Chondrocyte (in vitro differentiated cells): ENCODE measurements around the gene MAP2K5. TPM values are rescaled to one million over a fixed set of nuclear protein-coding genes. Genes with fewer than 3 reads are reported as not detected.

Experiments used
- DNase-seq: peaks from one replicate; pipeline ENCODE4 v3.0.0; 2021; ENCODE audit warnings: mixed read lengths, low spot score
- H3K27ac Mint-ChIP-seq: one replicate; pipeline ENCODE4 v1.8.0; 2021; ENCODE audit warnings: mild to moderate bottlenecking, moderate library complexity, mixed read lengths; ENCODE audit not compliant: unreplicated experiment
- H3K27me3 Mint-ChIP-seq: 2 replicates; pipeline ENCODE4 v1.8.0; 2021; ENCODE audit warnings: low read depth, mixed read lengths
- H3K36me3 Mint-ChIP-seq: 2 replicates; pipeline ENCODE4 v1.8.0; 2021; ENCODE audit warnings: low read depth, mixed read lengths
- H3K4me1 Mint-ChIP-seq: 2 replicates; pipeline ENCODE4 v1.8.0; 2021; ENCODE audit warnings: low read depth, mild to moderate bottlenecking, mixed read lengths
- H3K4me3 Mint-ChIP-seq: one replicate; pipeline ENCODE4 v1.8.0; 2021; ENCODE audit warnings: mild to moderate bottlenecking, moderate library complexity, mixed read lengths; ENCODE audit not compliant: unreplicated experiment
- H3K9me3 Mint-ChIP-seq: 2 replicates; pipeline ENCODE4 v1.8.0; 2021; ENCODE audit warnings: low read depth, mixed read lengths
- CTCF ChIP-seq: fragments of 200-600 bp; sonication (generic); IDR thresholded peaks from 2 replicates; pipeline ENCODE4 v1.5.0; 2021; ENCODE audit warnings: antibody characterized with exemption, mild to moderate bottlenecking, moderate library complexity
- total RNA-seq: library from RNA; stranded (reverse); gene quantifications from 3 replicates; pipeline ENCODE4 v1.2.1, GENCODE V29; 2021

The MAP2K5 gene
- total RNA-seq, 1 donor from 2014 or later = 14.0 TPM

GRCh38 chr15:67836134-67836455 is 293.6 kb downstream of the MAP2K5 start:
- H3K27ac Mint-ChIP-seq = no peak overlapping the region
- H3K27me3 Mint-ChIP-seq = peaks cover 34% of the 10 kb centered on the region
- H3K4me3 Mint-ChIP-seq = peak overlapping the region; percentile 49
- TF ChIP-seq CTCF = no peak
- no peaks in the 10 kb centered on the region for H3K9me3 Mint-ChIP-seq
- peaks cover 45% of the 10 kb centered on the region for H3K4me1 Mint-ChIP-seq
- no peak for DNase-seq
- no peaks in the 10 kb centered on the region for H3K36me3 Mint-ChIP-seq

- Mint-ChIP-seq H3K27me3 (peaks cover 30% of the 10 kb centered on the region), H3K4me3 (peak overlapping the region; percentile 49), H3K4me1 (peaks cover 49% of the 10 kb centered on the region), H3K36me3 (no peaks in the 10 kb centered on the region), H3K27ac (no peak overlapping the region), H3K9me3 (no peaks in the 10 kb centered on the region)
- TF ChIP-seq CTCF = peak; percentile 96
- no peak for DNase-seq
Observed at GRCh38 chr15:67836477-67836876, 294.0 kb downstream of the MAP2K5 start.

- no peaks in the 10 kb centered on the region for H3K36me3 Mint-ChIP-seq
- no peak overlapping the region for H3K27ac Mint-ChIP-seq
- no peak for TF ChIP-seq CTCF
- no peaks in the 10 kb centered on the region for H3K9me3 Mint-ChIP-seq
- DNase-seq = no peak
- H3K4me3 Mint-ChIP-seq = no peak overlapping the region
- peaks cover 50% of the 10 kb centered on the region for H3K4me1 Mint-ChIP-seq
- H3K27me3 Mint-ChIP-seq = peaks cover 29% of the 10 kb centered on the region
Observed at GRCh38 chr15:67836955-67837354, 294.5 kb downstream of the MAP2K5 start.

GRCh38 chr15:67838789-67839332 is 296.4 kb downstream of the MAP2K5 start:
- H3K27ac Mint-ChIP-seq = no peak overlapping the region
- H3K27me3 Mint-ChIP-seq = peaks cover 13% of the 10 kb centered on the region
- peaks cover 49% of the 10 kb centered on the region for H3K4me1 Mint-ChIP-seq
- no peak for DNase-seq
- TF ChIP-seq CTCF = no peak
- peak overlapping the region; percentile 52 for H3K4me3 Mint-ChIP-seq
- H3K36me3 Mint-ChIP-seq = no peaks in the 10 kb centered on the region
- H3K9me3 Mint-ChIP-seq = no peaks in the 10 kb centered on the region

GRCh38 chr15:67839499-67839928 is 297.0 kb downstream of the MAP2K5 start:
- H3K36me3 Mint-ChIP-seq = no peaks in the 10 kb centered on the region
- no peak for TF ChIP-seq CTCF
- H3K9me3 Mint-ChIP-seq = no peaks in the 10 kb centered on the region
- H3K4me1 Mint-ChIP-seq = peaks cover 51% of the 10 kb centered on the region
- peaks cover 9% of the 10 kb centered on the region for H3K27me3 Mint-ChIP-seq
- no peak for DNase-seq
- H3K4me3 Mint-ChIP-seq = peak overlapping the region; percentile 88
- H3K27ac Mint-ChIP-seq = peak overlapping the region; percentile 88
